DND-41 (cell line): ENCODE data around the gene GCNT4.

Experiments used
- EZH2 ChIP-seq: IDR thresholded peaks from 3 replicates; pipeline ENCODE4 v1.6.1; 2012; ENCODE audit warnings: borderline replicate concordance, low read depth, mild to moderate bottlenecking, moderate library complexity, low read length, inconsistent platforms; ENCODE audit not compliant: severe bottlenecking
- TF ChIP-seq, protein P1 (sequence below): IDR thresholded peaks from 2 replicates; pipeline ENCODE4 v1.5.1; 2012; ENCODE audit warnings: borderline replicate concordance, low read length, moderate library complexity, mild to moderate bottlenecking; ENCODE audit not compliant: poor library complexity, severe bottlenecking; ENCODE audit errors: extremely low read depth

DNA sequence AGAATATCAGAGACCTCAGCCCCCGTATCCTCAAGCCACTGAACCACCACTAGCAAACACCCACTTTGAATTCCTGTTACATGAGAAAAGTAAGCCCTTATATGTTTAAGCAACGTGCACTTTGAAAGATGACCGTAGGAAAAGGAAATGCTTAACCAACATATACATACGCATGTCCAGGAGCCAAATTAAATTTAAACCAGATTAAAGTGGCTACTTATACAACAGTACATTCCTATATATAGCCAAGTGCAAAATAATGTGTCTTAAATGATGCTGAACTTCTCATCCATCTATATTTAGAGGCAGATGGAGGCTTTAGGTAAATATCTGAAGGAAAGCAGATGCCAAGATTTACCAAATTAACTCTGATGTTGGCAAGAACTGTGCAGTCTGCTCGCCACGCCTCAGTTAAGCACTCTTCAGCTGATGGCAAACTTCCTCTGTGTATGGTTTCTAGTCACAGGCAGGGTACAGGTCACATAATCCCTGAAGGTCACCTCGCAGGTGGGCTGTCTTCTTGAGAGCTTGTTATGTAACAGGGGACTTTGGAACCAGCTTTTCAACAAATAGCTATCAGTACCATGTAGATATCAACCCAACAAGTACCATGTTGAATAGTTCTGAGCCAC, 8.6 kb downstream of the GCNT4 start:
- TF ChIP-seq, protein P1, sequence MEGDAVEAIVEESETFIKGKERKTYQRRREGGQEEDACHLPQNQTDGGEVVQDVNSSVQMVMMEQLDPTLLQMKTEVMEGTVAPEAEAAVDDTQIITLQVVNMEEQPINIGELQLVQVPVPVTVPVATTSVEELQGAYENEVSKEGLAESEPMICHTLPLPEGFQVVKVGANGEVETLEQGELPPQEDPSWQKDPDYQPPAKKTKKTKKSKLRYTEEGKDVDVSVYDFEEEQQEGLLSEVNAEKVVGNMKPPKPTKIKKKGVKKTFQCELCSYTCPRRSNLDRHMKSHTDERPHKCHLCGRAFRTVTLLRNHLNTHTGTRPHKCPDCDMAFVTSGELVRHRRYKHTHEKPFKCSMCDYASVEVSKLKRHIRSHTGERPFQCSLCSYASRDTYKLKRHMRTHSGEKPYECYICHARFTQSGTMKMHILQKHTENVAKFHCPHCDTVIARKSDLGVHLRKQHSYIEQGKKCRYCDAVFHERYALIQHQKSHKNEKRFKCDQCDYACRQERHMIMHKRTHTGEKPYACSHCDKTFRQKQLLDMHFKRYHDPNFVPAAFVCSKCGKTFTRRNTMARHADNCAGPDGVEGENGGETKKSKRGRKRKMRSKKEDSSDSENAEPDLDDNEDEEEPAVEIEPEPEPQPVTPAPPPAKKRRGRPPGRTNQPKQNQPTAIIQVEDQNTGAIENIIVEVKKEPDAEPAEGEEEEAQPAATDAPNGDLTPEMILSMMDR = no peak
- TF ChIP-seq EZH2 = no peak
